ENCODE data around the gene GPRC5B. TPM values are rescaled to one million over a fixed set of nuclear protein-coding genes. Genes with fewer than 3 reads are reported as not detected.

Gene GPRC5B
- total RNA-seq, 1 donor from 2014 or later, result 0.07 TPM

GRCh38 chr16:19926449-19927390 is 42.1 kb upstream of the GPRC5B start:
- H3K27me3 Mint-ChIP-seq, result no peaks in the 10 kb centered on the region
- intact Hi-C loops (cut with micrococcal nuclease), result no loop called here
- no peaks in the 10 kb centered on the region for H3K4me1 Mint-ChIP-seq
- ChIA-PET POLR2A (no interaction called here), CTCF (no interaction called here)
- no peaks in the 10 kb centered on the region for H3K9me3 Mint-ChIP-seq
- DNase-seq (no peak), ATAC-seq (ENCODE audit: low read depth) (no peak)
- TF ChIP-seq CTCF (IDR thresholded peaks at IDR 0.05), result no peak
- H3K4me3 Mint-ChIP-seq, result no peak overlapping the region
- H3K27ac Mint-ChIP-seq, result no peak overlapping the region
- no peaks in the 10 kb centered on the region for H3K36me3 Mint-ChIP-seq (ENCODE audit: low read depth)

GRCh38 chr16:19923396-19923795 is 38.7 kb upstream of the GPRC5B start:
- ATAC-seq (ENCODE audit: low read depth) (no peak), DNase-seq (no peak)
- Mint-ChIP-seq H3K36me3 (ENCODE audit: low read depth) (no peaks in the 10 kb centered on the region), H3K9me3 (peaks cover 2% of the 10 kb centered on the region), H3K27me3 (no peaks in the 10 kb centered on the region), H3K4me1 (no peaks in the 10 kb centered on the region), H3K4me3 (no peak overlapping the region), H3K27ac (no peak overlapping the region)
- no peak for TF ChIP-seq CTCF (IDR thresholded peaks at IDR 0.05)
- intact Hi-C loops (cut with micrococcal nuclease), result no loop called here
- POLR2A ChIA-PET, result no interaction called here
- CTCF ChIA-PET, result no interaction called here

DNA sequence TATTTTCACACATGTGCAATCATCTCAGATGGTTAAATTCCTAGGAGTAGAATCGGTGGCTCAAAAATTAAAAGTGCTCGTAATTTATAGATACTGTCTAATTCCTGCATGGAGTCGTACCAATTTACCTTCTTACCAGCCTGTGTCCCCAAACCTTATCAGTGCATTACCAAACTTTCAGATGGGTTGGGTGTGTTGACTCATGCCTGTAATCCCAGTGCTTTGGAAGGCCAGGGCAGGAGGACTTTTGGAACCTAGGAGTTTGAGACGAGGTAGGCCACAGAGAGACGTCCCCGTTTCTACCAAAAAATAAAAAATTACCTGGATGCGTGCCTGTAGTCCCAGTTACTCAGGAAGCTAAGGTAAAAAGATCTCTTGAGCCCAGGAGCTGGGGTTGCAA is 34.5 kb upstream of the GPRC5B start:
- no peak for TF ChIP-seq CTCF (IDR thresholded peaks at IDR 0.05)
- no peaks in the 10 kb centered on the region for H3K36me3 Mint-ChIP-seq (ENCODE audit: low read depth)
- peaks cover 2% of the 10 kb centered on the region for H3K9me3 Mint-ChIP-seq
- DNase-seq (no peak), ATAC-seq (ENCODE audit: low read depth) (no peak)
- no peaks in the 10 kb centered on the region for H3K27me3 Mint-ChIP-seq
- H3K27ac Mint-ChIP-seq, result no peak overlapping the region
- CTCF ChIA-PET, result no interaction called here
- H3K4me1 Mint-ChIP-seq, result no peaks in the 10 kb centered on the region
- H3K4me3 Mint-ChIP-seq, result no peak overlapping the region
- intact Hi-C loops (cut with micrococcal nuclease), result no loop called here
- POLR2A ChIA-PET, result no interaction called here

DNA sequence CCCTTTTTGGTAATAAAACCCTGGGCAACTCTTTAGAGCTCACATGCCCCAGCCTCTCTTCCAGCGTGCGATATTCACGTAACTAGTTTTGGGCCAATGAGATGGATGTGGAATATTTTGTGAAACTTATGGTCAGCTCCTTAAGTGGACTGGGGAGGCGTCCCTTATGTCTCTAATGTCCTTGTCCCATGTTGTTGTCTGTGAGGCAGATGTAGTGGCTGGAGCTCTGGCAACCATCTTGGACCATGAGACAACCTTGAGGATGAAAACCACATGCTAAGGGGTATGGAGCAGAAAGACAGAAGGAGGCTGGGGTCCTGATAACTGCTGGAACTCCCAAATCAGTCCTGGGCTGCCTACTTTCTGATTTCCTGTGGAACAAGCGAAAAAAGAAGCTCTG is 31.4 kb upstream of the GPRC5B start:
- Mint-ChIP-seq H3K36me3 (ENCODE audit: low read depth) (no peaks in the 10 kb centered on the region), H3K4me3 (no peak overlapping the region), H3K27ac (no peak overlapping the region), H3K27me3 (peaks cover 2% of the 10 kb centered on the region), H3K4me1 (no peaks in the 10 kb centered on the region), H3K9me3 (peaks cover 3% of the 10 kb centered on the region)
- DNase-seq (no peak), ATAC-seq (ENCODE audit: low read depth) (no peak)
- CTCF ChIA-PET, result interaction anchor here (1.6 kb wide), 1 partner anchor 8 kb away, joined by 5 read pairs; no protein-coding TSS in a partner anchor
- POLR2A ChIA-PET, result no interaction called here
- intact Hi-C loops (cut with micrococcal nuclease), result no loop called here
- no peak for TF ChIP-seq CTCF (IDR thresholded peaks at IDR 0.05)

DNA sequence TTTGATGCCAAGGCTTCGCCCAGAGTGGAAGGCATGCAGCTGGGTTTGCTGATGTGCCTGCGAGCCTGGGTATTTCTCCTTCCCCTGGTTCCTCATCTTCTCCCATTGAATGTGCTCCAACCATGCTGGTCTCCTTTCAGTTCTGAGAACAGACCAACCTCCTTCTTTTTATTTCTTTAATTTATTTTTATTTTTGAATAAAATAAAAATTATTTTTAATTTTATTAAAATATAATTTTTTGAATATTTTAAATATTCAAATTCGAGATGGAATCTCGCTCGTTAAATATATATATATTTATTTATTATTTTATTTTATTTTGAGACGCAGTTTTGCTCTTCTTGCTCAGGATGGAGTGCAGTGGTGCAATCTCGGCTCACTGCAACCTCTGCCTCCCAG is 30.2 kb upstream of the GPRC5B start:
- no peak overlapping the region for H3K27ac Mint-ChIP-seq
- intact Hi-C loops (cut with micrococcal nuclease), result no loop called here
- CTCF ChIA-PET, result no interaction called here
- ATAC-seq (ENCODE audit: low read depth), result no peak
- peaks cover 2% of the 10 kb centered on the region for H3K9me3 Mint-ChIP-seq
- H3K27me3 Mint-ChIP-seq, result peaks cover 6% of the 10 kb centered on the region
- no peak for DNase-seq
- H3K36me3 Mint-ChIP-seq (ENCODE audit: low read depth), result no peaks in the 10 kb centered on the region
- no peaks in the 10 kb centered on the region for H3K4me1 Mint-ChIP-seq
- no peak overlapping the region for H3K4me3 Mint-ChIP-seq
- POLR2A ChIA-PET, result no interaction called here
- no peak for TF ChIP-seq CTCF (IDR thresholded peaks at IDR 0.05)

Measured in activated B cell treated with CpG ODN at 0.5 μM for 24 hours (primary cell).